HG03196 (cell line): ENCODE measurements around the gene MRPL4.

Experiments used
- ATAC-seq: cut with Tn5 transposase; IDR thresholded peaks from one replicate; pipeline ENCODE4 v1.9.1; 2021; ENCODE audit not compliant: unreplicated experiment

The MRPL4 gene

GRCh38 chr19:10286803-10287737, 35.1 kb downstream of the MRPL4 start, which contains the start of gene ICAM4:
Gene ICAM4 (plus strand): TSS chr19:10286955. CDS start chr19:10287013, 58 bp downstream.
- ATAC-seq, result no peak

- no peak for ATAC-seq
These were observed 36.7 kb downstream of the MRPL4 start for GRCh38 chr19:10288662-10289166.

- ATAC-seq, result no peak
These were observed 37.3 kb downstream of the MRPL4 start for GRCh38 chr19:10289167-10289835.

- ATAC-seq, result no peak
These were observed 37.9 kb downstream of the MRPL4 start, which contains the start of gene ICAM5 for GRCh38 chr19:10289836-10290356. Gene ICAM5 (plus strand): TSS chr19:10289952. CDS start chr19:10290044, 92 bp downstream.

- ATAC-seq, result no peak
These were observed 38.4 kb downstream of the MRPL4 start for GRCh38 chr19:10290357-10290875.

GRCh38 chr19:10290876-10291553, 39.0 kb downstream of the MRPL4 start:
- no peak for ATAC-seq

- ATAC-seq, result no peak
These were observed 39.7 kb downstream of the MRPL4 start for GRCh38 chr19:10291554-10292205.

GRCh38 chr19:10292206-10292788, 40.3 kb downstream of the MRPL4 start:
- ATAC-seq, result no peak

- no peak for ATAC-seq
These were observed 41.0 kb downstream of the MRPL4 start for GRCh38 chr19:10292789-10293636.

- ATAC-seq, result no peak
These were observed 41.8 kb downstream of the MRPL4 start for GRCh38 chr19:10293637-10294367.

GRCh38 chr19:10294368-10294697, 42.3 kb downstream of the MRPL4 start:
- no peak for ATAC-seq

GRCh38 chr19:10295305-10295846, 43.4 kb downstream of the MRPL4 start:
- ATAC-seq, result peak; percentile 40

- no peak for ATAC-seq
These were observed 44.0 kb downstream of the MRPL4 start for GRCh38 chr19:10295847-10296591.

GRCh38 chr19:10299545-10300458, 47.8 kb downstream of the MRPL4 start:
- ATAC-seq, result no peak

GRCh38 chr19:10305139-10305806, 53.3 kb downstream of the MRPL4 start:
- no peak for ATAC-seq

GRCh38 chr19:10306327-10306726, 54.3 kb downstream of the MRPL4 start:
- ATAC-seq, result no peak
